C4-2B (cell line): Measurements from ENCODE around the gene ZNF429.
"Not testable (repeated sequence)": the region's sequence is repeated elsewhere in the genome, so short reads cannot be mapped to it uniquely, and the experiment has no call there.

Source experiments
- H3K27ac ChIP-seq: fragments of 450-650 bp; 2 replicates; pipeline ENCODE4 v1.5.1; 2017
- CTCF ChIP-seq: fragments of 450-650 bp; conservative IDR thresholded peaks from 2 replicates; pipeline ENCODE4 v1.5.1; 2017; ENCODE audit warnings: mild to moderate bottlenecking
- ZFX ChIP-seq: fragments of 450-650 bp; IDR thresholded peaks from 2 replicates; pipeline ENCODE4 v1.6.1; 2017

The ZNF429 gene

DNA sequence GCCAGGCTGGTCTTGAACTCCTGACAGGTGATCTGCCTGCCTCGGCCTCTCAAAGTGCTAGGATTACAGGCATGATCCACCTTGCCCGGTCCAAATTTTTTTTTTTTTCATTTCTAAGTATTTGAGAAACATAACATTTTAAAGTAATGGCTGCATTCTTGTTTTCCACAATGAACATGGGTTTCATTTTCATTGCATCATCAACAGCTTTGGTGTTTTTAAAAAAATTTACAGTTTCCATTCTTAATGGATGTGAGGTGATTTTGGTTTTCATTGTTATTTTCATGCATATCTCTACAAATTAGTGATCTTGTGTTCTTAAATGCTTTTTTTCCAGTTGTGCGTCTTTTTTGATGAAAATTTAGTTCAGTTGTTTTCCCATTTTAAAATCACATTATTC lies 27.5 kb downstream of the ZNF429 start:
- H3K27ac ChIP-seq: no peak overlapping the region
- no peak for TF ChIP-seq ZFX
- no peak for TF ChIP-seq CTCF

DNA sequence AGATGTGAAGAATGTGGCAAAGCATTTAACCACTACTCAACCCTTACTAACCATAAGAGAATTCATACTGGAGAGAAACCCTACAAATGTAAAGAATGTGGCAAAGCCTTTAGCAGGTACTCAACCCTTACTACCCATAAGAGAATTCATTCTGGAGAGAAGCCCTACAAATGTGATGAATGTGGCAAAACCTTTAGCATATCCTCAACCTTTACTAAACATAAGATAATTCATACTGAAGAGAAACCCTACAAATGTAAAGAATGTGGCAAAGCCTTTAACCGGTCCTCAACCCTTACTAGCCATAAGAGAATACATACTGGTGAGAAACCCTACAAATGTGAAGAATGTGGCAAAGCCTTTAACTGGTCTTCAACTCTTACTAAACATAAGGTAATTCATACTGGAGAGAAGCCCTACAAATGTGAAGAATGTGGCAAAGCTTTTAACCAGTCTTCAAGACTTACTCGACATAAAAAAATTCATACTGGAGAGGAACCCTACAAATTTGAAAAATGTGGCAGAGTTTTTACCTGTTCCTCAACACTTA lies 31.4 kb downstream of the ZNF429 start:
- H3K27ac ChIP-seq: not testable (repeated sequence)

DNA sequence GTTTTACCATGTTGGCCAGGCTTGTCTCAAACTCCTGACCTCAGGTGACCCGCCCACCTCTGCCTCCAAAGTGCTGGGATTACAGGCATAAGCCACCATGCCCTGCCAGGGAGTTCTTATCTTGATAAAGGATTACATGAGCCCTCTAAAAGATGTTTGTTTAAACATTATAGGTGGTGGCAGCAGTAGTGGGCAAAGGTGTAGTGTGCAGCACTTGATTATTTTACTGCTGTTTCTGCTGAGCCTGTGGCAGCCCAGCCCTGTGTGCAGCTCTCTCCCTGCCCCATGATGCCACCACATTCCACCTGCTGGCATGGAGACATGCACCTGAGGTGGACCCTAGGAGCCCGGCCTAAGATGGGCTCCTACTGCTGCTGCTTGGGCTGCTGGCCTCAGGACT lies 54.0 kb downstream of the ZNF429 start:
- no peak overlapping the region for H3K27ac ChIP-seq
- TF ChIP-seq ZFX (no peak), CTCF (no peak)

- no peak overlapping the region for H3K27ac ChIP-seq
- TF ChIP-seq ZFX (no peak), CTCF (no peak)
These were observed 59.0 kb downstream of the ZNF429 start for GRCh38 chr19:21564406-21564805.

GRCh38 chr19:21566073-21566472 lies 60.7 kb downstream of the ZNF429 start:
- no peak overlapping the region for H3K27ac ChIP-seq
- TF ChIP-seq ZFX: no peak
- no peak for TF ChIP-seq CTCF

- not testable (repeated sequence) for H3K27ac ChIP-seq
These were observed 62.4 kb downstream of the ZNF429 start for GRCh38 chr19:21567806-21568205.

DNA sequence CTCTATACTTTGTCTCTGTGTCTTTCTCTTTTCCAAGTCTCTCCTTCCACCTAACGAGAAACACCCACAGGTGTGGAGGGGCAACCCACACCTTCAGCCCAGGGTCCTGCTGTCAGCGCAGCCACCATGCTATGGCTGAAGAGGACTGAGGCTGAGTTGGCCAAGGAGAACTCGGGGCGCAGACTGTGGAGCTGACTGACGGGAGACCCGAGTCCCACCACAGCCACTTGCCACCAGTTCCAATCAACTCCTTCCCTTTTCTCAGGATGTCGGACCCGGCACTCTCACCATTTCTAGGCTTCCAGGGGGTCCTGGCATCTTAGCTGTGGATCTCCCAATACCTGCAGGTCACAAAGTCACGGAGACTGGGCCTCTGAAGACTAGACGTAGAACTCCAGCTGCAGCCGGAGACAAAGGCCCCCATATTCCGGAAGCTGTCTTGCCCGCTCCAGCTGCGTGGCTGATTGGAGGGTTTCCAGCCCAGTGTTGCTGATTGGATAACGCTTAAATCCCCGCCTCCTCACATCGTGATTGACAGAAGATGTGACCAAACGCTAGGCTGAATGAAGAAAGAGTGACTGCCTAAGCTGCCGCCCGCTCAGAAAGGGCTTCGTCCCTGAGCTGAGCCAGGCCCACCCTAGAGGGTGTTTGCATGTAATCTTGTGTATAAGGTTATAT lies 63.6 kb downstream of the ZNF429 start:
- TF ChIP-seq ZFX: no peak
- TF ChIP-seq CTCF: no peak
- H3K27ac ChIP-seq: peak overlapping the region; percentile 11; the same call in 1 of the 2 replicates

DNA sequence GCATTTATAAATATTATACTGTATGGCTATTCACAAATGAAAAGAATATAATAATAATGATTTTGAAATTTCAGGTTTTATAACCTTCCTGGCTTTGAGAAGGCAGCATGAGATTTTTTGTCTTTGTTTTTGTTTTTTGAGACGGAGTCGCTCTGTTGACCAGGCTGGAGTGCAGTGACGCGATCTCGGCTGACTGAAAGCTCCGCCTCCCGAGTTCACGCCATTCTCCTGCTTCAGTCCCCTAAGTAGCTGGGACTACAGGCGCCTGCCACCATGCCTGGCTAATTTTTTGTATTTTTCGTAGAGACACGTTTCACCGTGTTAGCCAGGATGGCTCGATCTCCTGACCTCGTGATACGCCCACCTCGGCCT lies 64.1 kb downstream of the ZNF429 start:
- H3K27ac ChIP-seq: no peak overlapping the region; the same call in 1 of the 2 replicates
- TF ChIP-seq ZFX (no peak), CTCF (no peak)
